NCI-H748 treated with DMSO at 0.1 percent for 48 hours (cell line): ENCODE results near the gene ACP1.

ENCODE experiments used
- DNase-seq: peaks from one replicate; lab custom pipeline; 2025; lab: John Stamatoyannopoulos, UW

ACP1 gene

GRCh38 chr2:255195-255594 lies 9.6 kb upstream of the ACP1 start:
- no peak for DNase-seq

GRCh38 chr2:256094-256493 lies 8.7 kb upstream of the ACP1 start:
- no peak for DNase-seq

- no peak for DNase-seq
These were observed 7.3 kb upstream of the ACP1 start for GRCh38 chr2:257429-257828.

GRCh38 chr2:257842-258241 lies 6.9 kb upstream of the ACP1 start:
- DNase-seq = no peak

GRCh38 chr2:258933-259332 lies 5.8 kb upstream of the ACP1 start:
- DNase-seq = no peak

GRCh38 chr2:259789-260331 lies 4.9 kb upstream of the ACP1 start:
- DNase-seq = no peak

- DNase-seq = no peak
These were observed 4.1 kb upstream of the ACP1 start for GRCh38 chr2:260507-261161.

- DNase-seq = no peak
These were observed 2.6 kb upstream of the ACP1 start for GRCh38 chr2:262117-262516.

GRCh38 chr2:263022-263738 lies 1.6 kb upstream of the ACP1 start:
- DNase-seq = no peak

GRCh38 chr2:263774-264492 lies 814 bp upstream of the ACP1 start, which contains the start of gene SH3YL1:
SH3YL1 (minus strand) TSS chr2:264032; CDS start chr2:263984, 48 bp downstream.
- no peak for DNase-seq

GRCh38 chr2:268323-268722 lies 3.6 kb downstream of the ACP1 start:
- DNase-seq = no peak

GRCh38 chr2:269356-270030 lies 4.7 kb downstream of the ACP1 start:
- DNase-seq = no peak

- DNase-seq = no peak
These were observed 6.1 kb downstream of the ACP1 start for GRCh38 chr2:270861-271260.

GRCh38 chr2:271917-272316 lies 7.2 kb downstream of the ACP1 start:
- no peak for DNase-seq

- no peak for DNase-seq
These were observed 8.6 kb downstream of the ACP1 start for GRCh38 chr2:273333-273732.

- no peak for DNase-seq
These were observed 9.8 kb downstream of the ACP1 start for GRCh38 chr2:274503-274902.

GRCh38 chr2:275466-275865 lies 10.7 kb downstream of the ACP1 start:
- DNase-seq = no peak

- no peak for DNase-seq
These were observed 13.7 kb downstream of the ACP1 start for GRCh38 chr2:278312-278926.

- no peak for DNase-seq
These were observed 14.2 kb downstream of the ACP1 start for GRCh38 chr2:278927-279320.

GRCh38 chr2:279366-279765 lies 14.6 kb downstream of the ACP1 start:
- DNase-seq = no peak

- DNase-seq = no peak
These were observed 15.4 kb downstream of the ACP1 start for GRCh38 chr2:279956-280649.
